Karpas-422 (cell line): ENCODE measurements around the gene HNRNPAB. TPM values are rescaled to one million over a fixed set of nuclear protein-coding genes. Genes with fewer than 3 reads are reported as not detected.

Experiments used
- DNase-seq: peaks from one replicate; pipeline ENCODE4 v3.0.0-alpha.2; 2015
- H2AFZ ChIP-seq: fragments of 200-600 bp; sonication (generic); 2 replicates; pipeline ENCODE4 v1.6.1; 2014; ENCODE audit warnings: antibody characterized with exemption, low read length, mixed read lengths
- H3K27ac ChIP-seq: fragments of 200-600 bp; sonication (generic); 2 replicates; pipeline ENCODE4 v1.5.1; 2014; ENCODE audit warnings: mild to moderate bottlenecking, low read length, moderate library complexity
- H3K27me3 ChIP-seq: fragments of 200-600 bp; sonication (generic); 2 replicates; pipeline ENCODE4 v1.6.1; 2014; ENCODE audit warnings: low read length, mixed read lengths
- H3K36me3 ChIP-seq: fragments of 200-600 bp; sonication (generic); 2 replicates; pipeline ENCODE4 v1.6.1; 2014; ENCODE audit warnings: low read length, mixed read lengths; ENCODE audit not compliant: insufficient read depth
- H3K4me1 ChIP-seq: fragments of 200-600 bp; sonication (generic); 2 replicates; pipeline ENCODE4 v1.6.1; 2014; ENCODE audit warnings: mild to moderate bottlenecking, low read length, mixed read lengths
- H3K4me2 ChIP-seq: fragments of 200-600 bp; sonication (generic); 2 replicates; pipeline ENCODE4 v1.6.1; 2014; ENCODE audit warnings: low read length, low read depth, mild to moderate bottlenecking; ENCODE audit not compliant: poor library complexity, severe bottlenecking
- H3K4me3 ChIP-seq: fragments of 200-600 bp; sonication (generic); 2 replicates; pipeline ENCODE4 v1.5.1; 2014; ENCODE audit warnings: mild to moderate bottlenecking, antibody characterized with exemption, low read length, mixed read lengths
- H3K79me2 ChIP-seq: fragments of 200-600 bp; sonication (generic); 2 replicates; pipeline ENCODE4 v1.6.1; 2014; ENCODE audit warnings: mild to moderate bottlenecking, low read length, mixed read lengths
- H3K9ac ChIP-seq: fragments of 200-600 bp; sonication (generic); 2 replicates; pipeline ENCODE4 v1.6.0; 2014; ENCODE audit warnings: low read length
- H3K9me2 ChIP-seq: fragments of 200-600 bp; sonication (generic), shearing (Covaris generic); replicated peaks from 2 replicates; pipeline ENCODE4 v1.6.0; 2014; ENCODE audit warnings: mild to moderate bottlenecking, low read length, moderate library complexity; ENCODE audit not compliant: insufficient read depth
- H3K9me3 ChIP-seq: fragments of 300-700, 200-600 bp; sonication (generic); 2 replicates; pipeline ENCODE4 v1.6.1; 2014; ENCODE audit warnings: low read length, mixed read lengths
- H4K20me1 ChIP-seq: fragments of 200-600 bp; sonication (generic); 2 replicates; pipeline ENCODE4 v1.6.1; 2014; ENCODE audit warnings: mild to moderate bottlenecking, antibody characterized with exemption, low read length, low read depth; ENCODE audit not compliant: insufficient read depth
- total RNA-seq: library from RNA; depleted of rRNA; stranded (reverse); fragments of >200 nt; shearing (Covaris generic); gene quantifications from 2 replicates; pipeline ENCODE4 v1.2.3, GENCODE V29; 2014; ENCODE audit warnings: low replicate concordance

Gene HNRNPAB
- total RNA-seq, 1 experiment from 2014 or later: 75.7 TPM

GRCh38 chr5:178176791-178177190, 27.5 kb upstream of the HNRNPAB start:
- Histone ChIP-seq H3K4me2 (no peak overlapping the region), H2AFZ (no peak overlapping the region), H3K4me1 (no peaks in the 10 kb centered on the region), H3K9me2 (no peaks in the 10 kb centered on the region), H3K79me2 (no peaks in the 10 kb centered on the region), H3K27me3 (peaks cover 2% of the 10 kb centered on the region; the same call in 1 of the 2 replicates), H3K36me3 (no peaks in the 10 kb centered on the region), H3K9ac (no peak overlapping the region), H3K27ac (no peak overlapping the region), H3K9me3 (no peaks in the 10 kb centered on the region), H3K4me3 (no peak overlapping the region), H4K20me1 (no peaks in the 10 kb centered on the region)
- DNase-seq: no peak

GRCh38 chr5:178177569-178177968, 26.8 kb upstream of the HNRNPAB start:
- Histone ChIP-seq H3K4me3 (no peak overlapping the region), H3K27ac (no peak overlapping the region), H4K20me1 (no peaks in the 10 kb centered on the region), H3K9me3 (no peaks in the 10 kb centered on the region), H3K4me2 (no peak overlapping the region), H3K36me3 (no peaks in the 10 kb centered on the region), H3K4me1 (no peaks in the 10 kb centered on the region), H3K9ac (no peak overlapping the region), H3K27me3 (peaks cover 2% of the 10 kb centered on the region; the same call in 1 of the 2 replicates), H2AFZ (no peak overlapping the region), H3K9me2 (no peaks in the 10 kb centered on the region), H3K79me2 (no peaks in the 10 kb centered on the region)
- no peak for DNase-seq

GRCh38 chr5:178180141-178180863, 24.0 kb upstream of the HNRNPAB start:
- no peaks in the 10 kb centered on the region for H3K79me2 ChIP-seq
- H3K9ac ChIP-seq: no peak overlapping the region
- H3K36me3 ChIP-seq: no peaks in the 10 kb centered on the region
- H3K4me1 ChIP-seq: no peaks in the 10 kb centered on the region
- no peaks in the 10 kb centered on the region for H3K9me2 ChIP-seq
- no peak overlapping the region for H3K4me3 ChIP-seq
- H3K27me3 ChIP-seq: peaks cover 2% of the 10 kb centered on the region; the same call in 1 of the 2 replicates
- H3K9me3 ChIP-seq: no peaks in the 10 kb centered on the region
- no peak for DNase-seq
- no peak overlapping the region for H3K27ac ChIP-seq
- no peak overlapping the region for H2AFZ ChIP-seq
- no peak overlapping the region for H3K4me2 ChIP-seq
- no peaks in the 10 kb centered on the region for H4K20me1 ChIP-seq

GRCh38 chr5:178182158-178182876, 22.0 kb upstream of the HNRNPAB start:
- Histone ChIP-seq H3K79me2 (no peaks in the 10 kb centered on the region), H3K9me2 (no peaks in the 10 kb centered on the region), H3K4me2 (no peak overlapping the region), H3K27me3 (peaks cover 2% of the 10 kb centered on the region; the same call in 1 of the 2 replicates), H3K4me1 (no peaks in the 10 kb centered on the region), H3K9ac (no peak overlapping the region), H4K20me1 (no peaks in the 10 kb centered on the region), H3K4me3 (no peak overlapping the region), H2AFZ (no peak overlapping the region), H3K9me3 (no peaks in the 10 kb centered on the region), H3K36me3 (no peaks in the 10 kb centered on the region), H3K27ac (no peak overlapping the region)
- no peak for DNase-seq

GRCh38 chr5:178186427-178186826, 17.9 kb upstream of the HNRNPAB start:
- Histone ChIP-seq H3K36me3 (no peaks in the 10 kb centered on the region), H3K9me3 (no peaks in the 10 kb centered on the region), H3K27me3 (no peaks in the 10 kb centered on the region), H3K4me2 (no peak overlapping the region), H3K4me3 (no peak overlapping the region), H3K79me2 (no peaks in the 10 kb centered on the region), H2AFZ (no peak overlapping the region), H3K4me1 (no peaks in the 10 kb centered on the region), H3K9ac (no peak overlapping the region), H3K27ac (no peak overlapping the region), H4K20me1 (no peaks in the 10 kb centered on the region), H3K9me2 (no peaks in the 10 kb centered on the region)
- no peak for DNase-seq

GRCh38 chr5:178187014-178187413, 17.3 kb upstream of the HNRNPAB start, which contains the start of gene GMCL2:
GMCL2 (minus strand) TSS chr5:178187371; CDS start chr5:178187299, 72 bp downstream.
- Histone ChIP-seq H3K27ac (no peak within 1 kb of the TSS), H3K9ac (no peak within 1 kb of the TSS), H3K27me3 (no peaks in the 10 kb centered on the region), H3K9me2 (no peaks in the 10 kb centered on the region), H3K9me3 (no peaks in the 10 kb centered on the region), H2AFZ (no peak within 1 kb of the TSS), H3K4me1 (no peaks in the 10 kb centered on the region), H3K4me3 (no peak within 1 kb of the TSS), H3K36me3 (no peaks in the 10 kb centered on the region), H4K20me1 (no peaks in the 10 kb centered on the region), H3K4me2 (no peak within 1 kb of the TSS), H3K79me2 (no peaks in the 10 kb centered on the region)
- no peak for DNase-seq

GRCh38 chr5:178189433-178189832, 14.9 kb upstream of the HNRNPAB start:
- Histone ChIP-seq H2AFZ (no peak overlapping the region), H3K27ac (no peak overlapping the region), H3K79me2 (no peaks in the 10 kb centered on the region), H3K4me3 (no peak overlapping the region), H4K20me1 (no peaks in the 10 kb centered on the region), H3K4me1 (0 out of 2 replicates have a peak, but pooled peaks cover 3% of the 10 kb centered on the region), H3K36me3 (no peaks in the 10 kb centered on the region), H3K27me3 (no peaks in the 10 kb centered on the region), H3K9me2 (no peaks in the 10 kb centered on the region), H3K9me3 (no peaks in the 10 kb centered on the region), H3K4me2 (no peak overlapping the region), H3K9ac (no peak overlapping the region)
- DNase-seq: no peak

- Histone ChIP-seq H3K4me1 (0 out of 2 replicates have a peak, but pooled peaks cover 3% of the 10 kb centered on the region), H3K27me3 (no peaks in the 10 kb centered on the region), H3K9me2 (no peaks in the 10 kb centered on the region), H2AFZ (no peak overlapping the region), H4K20me1 (no peaks in the 10 kb centered on the region), H3K79me2 (no peaks in the 10 kb centered on the region), H3K9me3 (no peaks in the 10 kb centered on the region), H3K36me3 (no peaks in the 10 kb centered on the region), H3K4me2 (no peak overlapping the region), H3K4me3 (no peak overlapping the region), H3K27ac (no peak overlapping the region), H3K9ac (no peak overlapping the region)
- no peak for DNase-seq
These were observed 12.7 kb upstream of the HNRNPAB start for GRCh38 chr5:178191661-178192060.
